Pons (tissue), 1 donor: ENCODE results near the gene CCDC102A.

Experiments used
- DNase-seq: peaks from one replicate; pipeline ENCODE4 v3.0.0-alpha.2; 2016; ENCODE audit warnings: low spot score

Gene CCDC102A

GRCh38 chr16:57537581-57538234 is 1.3 kb upstream of the CCDC102A start:
- DNase-seq: peak; percentile 51

- DNase-seq: no peak
Measured at GRCh38 chr16:57537194-57537505, 779 bp upstream of the CCDC102A start.

GRCh38 chr16:57535680-57536305 is 578 bp downstream of the CCDC102A start:
- peak; percentile 59 for DNase-seq

- DNase-seq: no peak
Measured at GRCh38 chr16:57534881-57535658, 1.3 kb downstream of the CCDC102A start.

GRCh38 chr16:57534337-57534880 is 2.0 kb downstream of the CCDC102A start:
- no peak for DNase-seq

GRCh38 chr16:57533431-57534336 is 2.7 kb downstream of the CCDC102A start:
- DNase-seq: no peak

- DNase-seq: no peak
Measured at GRCh38 chr16:57532266-57532625, 4.1 kb downstream of the CCDC102A start.

- DNase-seq: no peak
Measured at GRCh38 chr16:57531635-57532265, 4.6 kb downstream of the CCDC102A start.

- DNase-seq: no peak
Measured at GRCh38 chr16:57531253-57531575, 5.2 kb downstream of the CCDC102A start.

GRCh38 chr16:57530522-57531252 is 5.7 kb downstream of the CCDC102A start:
- no peak for DNase-seq

GRCh38 chr16:57530104-57530521 is 6.3 kb downstream of the CCDC102A start:
- no peak for DNase-seq

- DNase-seq: no peak
Measured at GRCh38 chr16:57529391-57530103, 6.8 kb downstream of the CCDC102A start.

- DNase-seq: no peak
Measured at GRCh38 chr16:57528499-57529390, 7.6 kb downstream of the CCDC102A start.

GRCh38 chr16:57527610-57528360 is 8.6 kb downstream of the CCDC102A start:
- no peak for DNase-seq

GRCh38 chr16:57527027-57527426 is 9.3 kb downstream of the CCDC102A start:
- DNase-seq: no peak

- no peak for DNase-seq
Measured at GRCh38 chr16:57526498-57526897, 9.9 kb downstream of the CCDC102A start.

- no peak for DNase-seq
Measured at GRCh38 chr16:57525761-57526160, 10.6 kb downstream of the CCDC102A start.

GRCh38 chr16:57522960-57523359 is 13.4 kb downstream of the CCDC102A start:
- DNase-seq: no peak
